ENCODE measurements around the gene KCNA5. TPM values are rescaled to one million over a fixed set of nuclear protein-coding genes. Genes with fewer than 3 reads are reported as not detected.

Gene KCNA5
- total and polyA plus RNA-seq, 2 of the 13 experiments (the other 11 are each of a cell fraction or from before 2014, with no cell fraction given) = not detected

DNA sequence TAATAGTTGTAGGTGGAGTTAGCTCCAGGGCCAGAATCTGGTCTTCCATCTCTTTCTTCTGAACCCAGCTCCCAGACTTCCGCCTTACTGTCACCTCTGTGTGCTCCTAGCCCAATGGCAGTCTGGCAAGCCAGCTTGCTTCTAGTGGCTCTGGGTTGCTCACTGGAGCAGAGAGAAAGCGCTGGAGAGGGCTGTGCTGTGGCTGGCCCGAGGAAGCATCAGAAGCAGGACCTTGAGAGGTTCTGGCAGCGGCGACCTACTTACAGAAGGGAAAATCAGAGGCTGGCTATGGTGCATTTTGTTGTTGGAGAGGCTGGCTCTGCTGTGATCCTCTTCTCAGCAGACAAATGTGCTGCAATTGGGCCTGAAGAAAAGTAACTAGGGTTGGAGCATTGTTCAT lies 28.6 kb downstream of the KCNA5 start:
- H3K36me3 ChIP-seq (replicated peaks in 1 of 2; ENCODE audit: control insufficient read depth in 1 of 2, insufficient read depth in 2 of 2, low read length in 2 of 2) = no peaks in the 10 kb centered on the region
- no peak for DNase-seq (ENCODE audit: low spot score)
- H3K9me3 ChIP-seq (ENCODE audit: low read length) = no peaks in the 10 kb centered on the region
- no peak for ATAC-seq
- H3K79me2 ChIP-seq (ENCODE audit: insufficient read depth, low read length) = no peaks in the 10 kb centered on the region
- H3K4me3 ChIP-seq (replicated peaks in 1 of 3; ENCODE audit: insufficient read depth in 1 of 3, low read depth in 2 of 3, low read length in 3 of 3) = no peak overlapping the region
- no peak overlapping the region for H2AFZ ChIP-seq (ENCODE audit: low read length)
- intact Hi-C loops (cut with micrococcal nuclease; ENCODE audit: unreplicated experiment) (no loop called here), in situ Hi-C loops (cut with HindIII; ENCODE audit: extremely low pct_ligation_motif_present, low pct_unique_long_range_greater_than_20kb) (no loop called here)
- BruUV-seq (replicated peaks) = no TSS peak
- H3K4me2 ChIP-seq (ENCODE audit: low read depth, low read length) = no peak overlapping the region
- H3K27me3 ChIP-seq (ENCODE audit: control insufficient read depth in 1 of 2, insufficient read depth in 2 of 2, low read length in 2 of 2) = peaks cover 1 to 11% of the 10 kb centered on the region in 2 experiments; a peak in 2 of 5 replicates
- no peak for FAIRE-seq
- ChIA-PET POLR2A (no interaction called here), CTCF (ENCODE audit: low intra/inter-chr PET ratio, low total read pairs) (no interaction called here)
- no peaks in the 10 kb centered on the region for H4K20me1 ChIP-seq (ENCODE audit: insufficient read depth, low read length)
- 0% methylated on average over 5 of the region's 5 CpGs for WGBS (ENCODE audit: low lambda C conversion rate)
- no peak overlapping the region for H3K27ac ChIP-seq (ENCODE audit: extremely low read length, insufficient read depth, low read length)
- H3K4me1 ChIP-seq (ENCODE audit: insufficient read depth, low read length) = no peaks in the 10 kb centered on the region
- no peak overlapping the region for H3K9ac ChIP-seq (ENCODE audit: insufficient read depth, low read depth, low read length)
- TF ChIP-seq PAX8 (CRISPR knock-in tag; IDR thresholded peaks at IDR 0.05; ENCODE audit: borderline replicate concordance) = no peak
- no peak for TF ChIP-seq ZBED4 (CRISPR knock-in tag; IDR thresholded peaks at IDR 0.05; ENCODE audit: borderline replicate concordance)
- TF ChIP-seq ZMAT5 (CRISPR knock-in tag; IDR thresholded peaks at IDR 0.05; ENCODE audit: borderline replicate concordance, low read depth) = no peak
- no peak for TF ChIP-seq UBTF (CRISPR knock-in tag; IDR thresholded peaks at IDR 0.05)
- TF ChIP-seq XRCC5 (optimal IDR thresholded peaks at IDR 0.05; ENCODE audit: low read length) = no peak
- no peak for TF ChIP-seq ATM (IDR thresholded peaks at IDR 0.05; ENCODE audit: borderline replicate concordance)
- TF ChIP-seq STAT5B (CRISPR knock-in tag; IDR thresholded peaks at IDR 0.05) = no peak
- TF ChIP-seq ZNF674 (CRISPR knock-in tag; IDR thresholded peaks at IDR 0.05; ENCODE audit: low read depth) = no peak
- TF ChIP-seq, protein P1, sequence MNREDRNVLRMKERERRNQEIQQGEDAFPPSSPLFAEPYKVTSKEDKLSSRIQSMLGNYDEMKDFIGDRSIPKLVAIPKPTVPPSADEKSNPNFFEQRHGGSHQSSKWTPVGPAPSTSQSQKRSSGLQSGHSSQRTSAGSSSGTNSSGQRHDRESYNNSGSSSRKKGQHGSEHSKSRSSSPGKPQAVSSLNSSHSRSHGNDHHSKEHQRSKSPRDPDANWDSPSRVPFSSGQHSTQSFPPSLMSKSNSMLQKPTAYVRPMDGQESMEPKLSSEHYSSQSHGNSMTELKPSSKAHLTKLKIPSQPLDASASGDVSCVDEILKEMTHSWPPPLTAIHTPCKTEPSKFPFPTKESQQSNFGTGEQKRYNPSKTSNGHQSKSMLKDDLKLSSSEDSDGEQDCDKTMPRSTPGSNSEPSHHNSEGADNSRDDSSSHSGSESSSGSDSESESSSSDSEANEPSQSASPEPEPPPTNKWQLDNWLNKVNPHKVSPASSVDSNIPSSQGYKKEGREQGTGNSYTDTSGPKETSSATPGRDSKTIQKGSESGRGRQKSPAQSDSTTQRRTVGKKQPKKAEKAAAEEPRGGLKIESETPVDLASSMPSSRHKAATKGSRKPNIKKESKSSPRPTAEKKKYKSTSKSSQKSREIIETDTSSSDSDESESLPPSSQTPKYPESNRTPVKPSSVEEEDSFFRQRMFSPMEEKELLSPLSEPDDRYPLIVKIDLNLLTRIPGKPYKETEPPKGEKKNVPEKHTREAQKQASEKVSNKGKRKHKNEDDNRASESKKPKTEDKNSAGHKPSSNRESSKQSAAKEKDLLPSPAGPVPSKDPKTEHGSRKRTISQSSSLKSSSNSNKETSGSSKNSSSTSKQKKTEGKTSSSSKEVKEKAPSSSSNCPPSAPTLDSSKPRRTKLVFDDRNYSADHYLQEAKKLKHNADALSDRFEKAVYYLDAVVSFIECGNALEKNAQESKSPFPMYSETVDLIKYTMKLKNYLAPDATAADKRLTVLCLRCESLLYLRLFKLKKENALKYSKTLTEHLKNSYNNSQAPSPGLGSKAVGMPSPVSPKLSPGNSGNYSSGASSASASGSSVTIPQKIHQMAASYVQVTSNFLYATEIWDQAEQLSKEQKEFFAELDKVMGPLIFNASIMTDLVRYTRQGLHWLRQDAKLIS (CRISPR knock-in tag; IDR thresholded peaks at IDR 0.05) = no peak

Data from HepG2 (cell line).